Skeletal muscle tissue (tissue), 4 donors: ENCODE measurements around the gene C14orf180. TPM values are rescaled to one million over a fixed set of nuclear protein-coding genes. Genes with fewer than 3 reads are reported as not detected.

Experiments used
- H3K27ac ChIP-seq: one replicate; pipeline ENCODE4 v1.7.0; 2013; ENCODE audit warnings: mild to moderate bottlenecking, low read depth, low read length, inconsistent platforms
- H3K27me3 ChIP-seq, 3 donors: one replicate each; pipeline ENCODE4 v1.7.0; 2013; ENCODE audit warnings: low read length in 3 of 3; ENCODE audit not compliant: control insufficient read depth in 3 of 3, insufficient read depth in 3 of 3
- H3K36me3 ChIP-seq, 3 donors: one replicate each; pipeline ENCODE4 v1.7.0; 2013; ENCODE audit warnings: low read length in 3 of 3; ENCODE audit not compliant: control insufficient read depth in 3 of 3, insufficient read depth in 3 of 3
- H3K4me1 ChIP-seq, 3 donors: one replicate each; pipeline ENCODE4 v1.7.0; 2013; ENCODE audit warnings: low read length in 3 of 3, mild to moderate bottlenecking in 3 of 3; ENCODE audit not compliant: control insufficient read depth in 3 of 3, insufficient read depth in 3 of 3
- H3K4me3 ChIP-seq, 3 donors: one replicate each; pipeline ENCODE4 v1.7.0; 2013; ENCODE audit warnings: low read length in 3 of 3
- H3K9ac ChIP-seq, 3 donors: one replicate each; pipeline ENCODE4 v1.7.0; 2013; ENCODE audit warnings: low read length in 3 of 3, mild to moderate bottlenecking in 3 of 3, moderate library complexity in 2 of 3, low read depth in 1 of 3
- H3K9me3 ChIP-seq, 3 donors: one replicate each; pipeline ENCODE4 v1.7.0; 2013; ENCODE audit warnings: low read length in 3 of 3; ENCODE audit not compliant: control insufficient read depth in 3 of 3
- total RNA-seq: library from RNA; depleted of rRNA; stranded (reverse); fragments of >200 nt; gene quantifications from one replicate; pipeline ENCODE4 v1.2.3, GENCODE V29; 2014
- donor health status: Osteomylitis.

The C14orf180 gene
- total RNA-seq, 1 donor from 2014 or later, result 3.7 TPM

- Histone ChIP-seq H3K4me3 (no peak overlapping the region), H3K27ac (no peak overlapping the region), H3K27me3 (peaks cover 15 to 59% (median 57%) of the 10 kb centered on the region in 3 donors), H3K9ac (no peak overlapping the region), H3K9me3 (no peaks in the 10 kb centered on the region), H3K36me3 (no peaks in the 10 kb centered on the region), H3K4me1 (no peaks in the 10 kb centered on the region)
These were observed 23.1 kb upstream of the C14orf180 start for GRCh38 chr14:104556256-104557021.

- Histone ChIP-seq H3K36me3 (no peaks in the 10 kb centered on the region), H3K4me3 (no peak overlapping the region), H3K4me1 (no peaks in the 10 kb centered on the region), H3K9me3 (no peaks in the 10 kb centered on the region), H3K27ac (no peak overlapping the region), H3K9ac (no peak overlapping the region), H3K27me3 (peaks cover 15 to 55% (median 53%) of the 10 kb centered on the region in 3 donors)
These were observed 22.5 kb upstream of the C14orf180 start for GRCh38 chr14:104557086-104557485.

- no peaks in the 10 kb centered on the region for H3K4me1 ChIP-seq
- no peaks in the 10 kb centered on the region for H3K9me3 ChIP-seq
- H3K36me3 ChIP-seq, result no peaks in the 10 kb centered on the region
- H3K9ac ChIP-seq, result no peak overlapping the region
- H3K27me3 ChIP-seq, result peaks cover 15 to 53% (median 46%) of the 10 kb centered on the region in 3 donors
- no peak overlapping the region for H3K27ac ChIP-seq
- no peak overlapping the region for H3K4me3 ChIP-seq
These were observed 21.8 kb upstream of the C14orf180 start for GRCh38 chr14:104557766-104558165.

GRCh38 chr14:104558231-104559027, 21.1 kb upstream of the C14orf180 start:
- H3K36me3 ChIP-seq, result no peaks in the 10 kb centered on the region
- no peak overlapping the region for H3K4me3 ChIP-seq
- peaks cover 0 to 1% (median under 1%) of the 10 kb centered on the region in 3 donors for H3K4me1 ChIP-seq
- peaks cover 10 to 51% (median 44%) of the 10 kb centered on the region in 3 donors for H3K27me3 ChIP-seq
- H3K27ac ChIP-seq, result no peak overlapping the region
- no peaks in the 10 kb centered on the region for H3K9me3 ChIP-seq
- no peak overlapping the region for H3K9ac ChIP-seq

GRCh38 chr14:104559028-104559803, 20.3 kb upstream of the C14orf180 start:
- Histone ChIP-seq H3K4me1 (peaks cover 0 to 7% (median 6%) of the 10 kb centered on the region in 3 donors), H3K9me3 (no peaks in the 10 kb centered on the region), H3K4me3 (no peak overlapping the region), H3K27me3 (peaks cover 13 to 48% (median 43%) of the 10 kb centered on the region in 3 donors), H3K9ac (no peak overlapping the region), H3K36me3 (no peaks in the 10 kb centered on the region), H3K27ac (no peak overlapping the region)

DNA sequence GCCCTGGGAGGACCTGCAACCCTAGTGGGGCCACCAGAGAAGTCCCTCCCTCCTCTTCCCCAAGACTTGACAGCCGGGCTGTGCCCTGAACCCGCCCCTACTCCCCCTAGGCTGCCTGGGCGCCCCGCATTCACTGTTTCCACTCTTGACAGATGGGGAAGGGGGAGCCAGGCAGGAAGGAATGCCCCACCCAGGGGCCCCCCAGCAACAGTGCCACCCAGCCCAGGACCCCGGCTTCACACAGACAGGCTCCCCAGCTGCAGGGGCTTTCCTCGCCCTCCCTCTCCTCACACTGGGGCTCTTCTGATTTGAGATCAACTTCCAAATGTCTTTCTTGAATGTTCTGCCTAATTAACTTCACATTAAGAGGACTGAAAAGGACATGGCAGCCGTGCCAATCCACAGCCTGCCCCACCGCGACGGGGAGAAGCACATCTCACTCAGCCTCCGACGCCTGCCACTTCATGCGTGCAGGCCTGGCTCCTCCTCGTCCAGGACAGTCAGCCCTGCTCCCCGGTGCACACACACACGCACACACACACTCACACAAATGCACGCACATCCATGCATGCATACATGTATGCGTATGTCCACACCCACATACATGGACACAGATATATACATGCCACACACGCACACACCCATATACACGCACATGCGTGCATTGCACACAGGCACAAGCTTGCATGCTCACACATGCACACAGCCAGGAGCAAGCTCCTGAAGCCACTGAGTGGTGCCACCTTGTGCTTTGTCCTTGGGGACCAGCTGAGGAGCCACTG, 19.6 kb upstream of the C14orf180 start:
- no peaks in the 10 kb centered on the region for H3K9me3 ChIP-seq
- H3K36me3 ChIP-seq, result no peaks in the 10 kb centered on the region
- no peak overlapping the region for H3K27ac ChIP-seq
- peaks cover 0 to 10% (median 6%) of the 10 kb centered on the region in 3 donors for H3K4me1 ChIP-seq
- H3K4me3 ChIP-seq, result no peak overlapping the region
- H3K27me3 ChIP-seq, result peaks cover 12 to 48% (median 43%) of the 10 kb centered on the region in 3 donors
- no peak overlapping the region for H3K9ac ChIP-seq

GRCh38 chr14:104560586-104560945, 19.0 kb upstream of the C14orf180 start:
- H3K9ac ChIP-seq, result no peak overlapping the region
- H3K27ac ChIP-seq, result no peak overlapping the region
- H3K4me3 ChIP-seq, result no peak overlapping the region
- no peaks in the 10 kb centered on the region for H3K36me3 ChIP-seq
- no peaks in the 10 kb centered on the region for H3K9me3 ChIP-seq
- peaks cover 0 to 11% (median 6%) of the 10 kb centered on the region in 3 donors for H3K4me1 ChIP-seq
- H3K27me3 ChIP-seq, result peaks cover 14 to 50% (median 46%) of the 10 kb centered on the region in 3 donors

DNA sequence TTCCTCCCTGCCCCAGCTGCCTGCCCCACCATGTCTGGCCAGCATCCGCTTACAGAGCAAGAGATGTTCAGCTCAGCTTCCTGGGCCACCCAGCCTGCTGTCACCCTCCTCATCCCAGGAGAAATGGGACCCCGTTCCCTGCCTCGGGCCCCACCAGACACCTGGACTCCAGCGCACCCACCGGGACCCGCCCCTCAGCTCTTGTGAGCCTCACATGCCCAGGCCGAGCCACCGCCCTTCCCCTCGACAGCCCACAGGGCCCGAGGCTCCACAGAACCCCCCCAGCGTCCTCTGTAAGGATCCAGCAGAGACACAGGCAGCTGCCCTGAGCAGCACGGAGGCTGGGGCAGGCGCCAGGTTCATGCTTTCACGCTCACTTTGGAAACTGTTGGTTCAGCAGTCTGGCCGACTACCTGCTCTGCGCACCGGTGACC, 18.4 kb upstream of the C14orf180 start:
- Histone ChIP-seq H3K9me3 (no peaks in the 10 kb centered on the region), H3K27me3 (peaks cover 16 to 56% (median 47%) of the 10 kb centered on the region in 3 donors), H3K4me1 (peaks cover 0 to 11% (median 6%) of the 10 kb centered on the region in 3 donors), H3K4me3 (no peak overlapping the region), H3K36me3 (no peaks in the 10 kb centered on the region), H3K9ac (no peak overlapping the region), H3K27ac (no peak overlapping the region)
